ENCODE data around the gene HOXD13. TPM values are rescaled to one million over a fixed set of nuclear protein-coding genes. Genes with fewer than 3 reads are reported as not detected.

The HOXD13 gene
- total RNA-seq, 1 donor from 2014 or later, result not detected

DNA sequence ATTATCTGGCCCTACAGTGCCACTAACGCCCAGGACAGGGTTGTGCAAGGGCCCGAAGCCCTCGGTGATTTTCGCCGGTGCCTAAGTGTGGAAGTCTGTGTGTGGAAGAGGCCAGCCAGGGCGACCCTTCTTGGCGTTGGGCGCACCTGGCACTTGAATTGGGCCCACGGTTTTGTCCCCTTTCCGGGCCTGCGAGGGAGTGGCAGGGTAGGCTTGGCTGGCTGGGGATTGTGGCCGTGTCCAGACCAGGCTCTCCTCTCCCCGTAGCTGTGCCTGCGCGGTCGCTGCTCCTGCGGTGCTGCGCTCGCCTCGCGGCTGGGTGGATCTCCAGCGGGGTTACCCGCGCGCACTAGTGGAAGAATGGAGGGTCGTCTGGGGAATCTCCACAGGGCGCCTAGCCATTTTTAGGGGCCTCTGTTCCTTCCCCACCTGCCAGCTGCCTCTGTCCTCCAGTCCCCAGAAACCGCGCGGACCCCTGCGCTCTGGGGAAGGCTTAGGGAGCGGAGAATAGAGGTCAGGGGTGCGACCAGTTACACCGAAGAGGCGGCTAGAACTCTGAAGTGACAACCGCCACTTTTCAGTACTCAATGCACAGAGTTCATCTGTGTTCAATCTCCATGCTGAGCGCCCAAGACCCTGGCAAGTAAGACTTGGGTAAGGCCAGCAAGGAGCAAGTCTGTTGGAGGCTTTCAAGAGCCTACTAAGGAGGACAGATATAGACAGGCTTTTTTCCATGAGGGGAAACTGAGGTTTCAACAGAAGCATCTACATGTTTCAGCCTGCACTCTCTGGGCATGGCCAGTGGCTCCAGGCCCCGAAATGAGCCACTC lies 24.7 kb upstream of the HOXD13 start:
- Mint-ChIP-seq H3K9me3 (ENCODE audit: low read depth) (no peaks in the 10 kb centered on the region), H3K4me3 (ENCODE audit: low read depth) (no peak overlapping the region), H3K36me3 (ENCODE audit: insufficient read depth) (no peaks in the 10 kb centered on the region), H3K4me1 (ENCODE audit: low read depth) (peaks cover 2% of the 10 kb centered on the region), H3K27ac (peak overlapping the region; percentile 62), H3K27me3 (peaks cover 91% of the 10 kb centered on the region)
- DNase-seq (ENCODE audit: low spot score, unreplicated experiment), result no peak
- no peak for TF ChIP-seq CTCF (IDR thresholded peaks at IDR 0.05; ENCODE audit: unreplicated experiment)

DNA sequence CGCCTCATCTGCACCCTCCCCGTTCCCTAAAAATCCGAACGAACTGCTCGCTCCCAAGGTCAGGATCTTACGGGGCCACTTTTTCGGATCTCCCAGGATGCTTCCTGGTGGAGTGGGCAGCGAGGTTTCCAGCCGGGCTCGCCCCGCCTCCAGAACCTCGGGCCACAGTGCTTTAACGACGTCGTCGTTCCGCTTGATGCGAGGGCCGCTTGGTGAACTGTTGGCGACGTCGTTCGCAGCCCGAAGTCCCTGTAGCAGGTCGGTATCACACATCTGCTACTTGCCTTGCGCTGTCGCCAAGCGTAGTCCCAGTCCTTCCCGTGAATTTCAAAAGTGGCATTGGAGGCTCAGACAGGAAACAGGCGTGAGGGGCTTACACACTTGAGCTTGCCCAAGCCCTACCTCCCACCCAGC lies 24.1 kb upstream of the HOXD13 start:
- DNase-seq (ENCODE audit: low spot score, unreplicated experiment), result no peak
- no peak for TF ChIP-seq CTCF (IDR thresholded peaks at IDR 0.05; ENCODE audit: unreplicated experiment)
- Mint-ChIP-seq H3K27me3 (peaks cover 97% of the 10 kb centered on the region), H3K36me3 (ENCODE audit: insufficient read depth) (no peaks in the 10 kb centered on the region), H3K27ac (no peak overlapping the region), H3K9me3 (ENCODE audit: low read depth) (no peaks in the 10 kb centered on the region), H3K4me1 (ENCODE audit: low read depth) (peaks cover 1% of the 10 kb centered on the region), H3K4me3 (ENCODE audit: low read depth) (no peak overlapping the region)

- H3K36me3 Mint-ChIP-seq (ENCODE audit: insufficient read depth), result no peaks in the 10 kb centered on the region
- no peak for TF ChIP-seq CTCF (IDR thresholded peaks at IDR 0.05; ENCODE audit: unreplicated experiment)
- DNase-seq (ENCODE audit: low spot score, unreplicated experiment), result no peak
- peaks cover 1% of the 10 kb centered on the region for H3K4me1 Mint-ChIP-seq (ENCODE audit: low read depth)
- no peaks in the 10 kb centered on the region for H3K9me3 Mint-ChIP-seq (ENCODE audit: low read depth)
- peaks cover 100% of the 10 kb centered on the region for H3K27me3 Mint-ChIP-seq
- H3K4me3 Mint-ChIP-seq (ENCODE audit: low read depth), result no peak overlapping the region
- no peak overlapping the region for H3K27ac Mint-ChIP-seq
Observed at GRCh38 chr2:176071330-176072291, 20.9 kb upstream of the HOXD13 start.

GRCh38 chr2:176072292-176072669 lies 20.2 kb upstream of the HOXD13 start:
- DNase-seq (ENCODE audit: low spot score, unreplicated experiment), result no peak
- no peak for TF ChIP-seq CTCF (IDR thresholded peaks at IDR 0.05; ENCODE audit: unreplicated experiment)
- H3K9me3 Mint-ChIP-seq (ENCODE audit: low read depth), result no peaks in the 10 kb centered on the region
- H3K4me1 Mint-ChIP-seq (ENCODE audit: low read depth), result peaks cover 1% of the 10 kb centered on the region
- H3K4me3 Mint-ChIP-seq (ENCODE audit: low read depth), result no peak overlapping the region
- H3K27ac Mint-ChIP-seq, result no peak overlapping the region
- no peaks in the 10 kb centered on the region for H3K36me3 Mint-ChIP-seq (ENCODE audit: insufficient read depth)
- peaks cover 100% of the 10 kb centered on the region for H3K27me3 Mint-ChIP-seq
